ENCODE measurements around the gene CWF19L1. TPM values are rescaled to one million over a fixed set of nuclear protein-coding genes. Genes with fewer than 3 reads are reported as not detected.

CWF19L1 gene
- total RNA-seq, 1 experiment from 2014 or later = 38.0 TPM

DNA sequence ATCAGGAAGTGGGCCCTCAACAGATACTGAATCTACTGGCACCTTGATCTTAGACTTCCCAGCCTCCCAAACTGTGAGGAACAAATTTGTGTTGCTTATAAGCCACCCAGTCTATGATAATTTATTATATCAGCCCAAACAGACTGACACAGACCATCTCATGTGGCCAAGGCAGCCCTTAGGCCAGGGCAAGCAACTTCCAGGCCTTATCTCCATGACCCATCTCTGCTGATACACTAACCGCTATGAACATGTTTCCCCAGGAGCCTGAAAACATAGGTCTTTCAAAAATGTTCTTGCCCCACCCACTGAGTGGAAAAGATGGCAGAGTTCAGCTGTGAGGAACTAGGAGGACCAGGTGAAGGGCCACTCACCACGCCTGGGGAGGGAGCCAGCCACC is 22.2 kb upstream of the CWF19L1 start:
- H3K23ac ChIP-seq (ENCODE audit: insufficient read length, low read depth, low read length) = no peak overlapping the region
- H3K27ac Mint-ChIP-seq = no peak overlapping the region
- no peak overlapping the region for H3K14ac ChIP-seq (ENCODE audit: insufficient read depth, low read length)
- DNase-seq = no peak
- H3K23me2 ChIP-seq (ENCODE audit: insufficient read length, low read depth, low read length, poor library complexity, severe bottlenecking) = peaks cover 13% of the 10 kb centered on the region
- peaks cover 6% of the 10 kb centered on the region; the same call in 1 of the 2 replicates for H3K79me2 ChIP-seq (ENCODE audit: insufficient read depth, low read length)
- H3K79me1 ChIP-seq (ENCODE audit: insufficient read depth, low read depth, low read length, poor library complexity, severe bottlenecking) = no peaks in the 10 kb centered on the region
- no peak overlapping the region for H3K4me2 ChIP-seq (ENCODE audit: insufficient read depth, insufficient read length, low read length)
- H4K8ac ChIP-seq (replicated peaks; ENCODE audit: insufficient read length, low read depth, low read length) = no peak overlapping the region
- H3T11ph ChIP-seq (ENCODE audit: low read length) = no peak overlapping the region
- H3K27ac ChIP-seq (ENCODE audit: insufficient read length, low read depth, low read length) = no peak overlapping the region
- no peak overlapping the region for H2BK120ac ChIP-seq (ENCODE audit: low read depth, low read length, poor library complexity, severe bottlenecking)
- no CpG with 5 or more reads among the region's 2 CpGs for WGBS (ENCODE audit: extremely low coverage, insufficient read length, low lambda C conversion rate)
- H2BK15ac ChIP-seq (ENCODE audit: low read depth, low read length) = no peak overlapping the region
- H2AK5ac ChIP-seq (ENCODE audit: insufficient read length, low read length) = no peak overlapping the region
- H3K4me3 Mint-ChIP-seq = no peak overlapping the region
- no peak overlapping the region for H3K56ac ChIP-seq (ENCODE audit: insufficient read length, low read depth, low read length)
- no peak overlapping the region for H3K9ac ChIP-seq (ENCODE audit: extremely low read depth, insufficient read length, low read length)
- no peaks in the 10 kb centered on the region; the same call in 1 of the 2 replicates for H3K4me1 ChIP-seq (ENCODE audit: insufficient read depth, low read length)
- H2BK5ac ChIP-seq (ENCODE audit: insufficient read length, low read length) = no peak overlapping the region
- H4K5ac ChIP-seq (ENCODE audit: insufficient read length, low read depth, low read length) = no peak overlapping the region
- no peak overlapping the region for H2BK20ac ChIP-seq (ENCODE audit: low read depth, low read length, poor library complexity, severe bottlenecking)
- no peak overlapping the region for H3K18ac ChIP-seq (ENCODE audit: insufficient read length, low read depth, low read length)
- H3K36me3 Mint-ChIP-seq (ENCODE audit: insufficient read depth in 1 of 3, low read depth in 3 of 3) = peaks cover 0 to 9% (median 8%) of the 10 kb centered on the region in 3 experiments; a peak in 5 of 7 replicates
- no peak overlapping the region for H2AFZ ChIP-seq (ENCODE audit: low read length)
- H3K4me1 Mint-ChIP-seq = peaks cover 13 to 25% of the 10 kb centered on the region in 2 experiments
- H3K9me3 Mint-ChIP-seq = no peaks in the 10 kb centered on the region
- no peaks in the 10 kb centered on the region for H4K20me1 ChIP-seq (ENCODE audit: control insufficient read depth, insufficient read depth, insufficient read length)
- no peaks in the 10 kb centered on the region for H3K9me3 ChIP-seq (ENCODE audit: control insufficient read depth, low read depth, low read length)
- H3K4ac ChIP-seq (ENCODE audit: low read depth, low read length) = no peak overlapping the region
- peaks cover 24% of the 10 kb centered on the region for H3K27me3 Mint-ChIP-seq (ENCODE audit: low read depth)
- H2BK12ac ChIP-seq (ENCODE audit: insufficient read length, low read depth, low read length) = no peak overlapping the region
- no peak for TF ChIP-seq CTCF (conservative IDR thresholded peaks at IDR 0.05)
- no peaks in the 10 kb centered on the region for H3K27me3 ChIP-seq (ENCODE audit: insufficient read depth, low read length)
- no peak overlapping the region for H4K91ac ChIP-seq (ENCODE audit: insufficient read length, low read depth, low read length)
